ENCODE data around the gene SEMA6D.

The SEMA6D gene

DNA sequence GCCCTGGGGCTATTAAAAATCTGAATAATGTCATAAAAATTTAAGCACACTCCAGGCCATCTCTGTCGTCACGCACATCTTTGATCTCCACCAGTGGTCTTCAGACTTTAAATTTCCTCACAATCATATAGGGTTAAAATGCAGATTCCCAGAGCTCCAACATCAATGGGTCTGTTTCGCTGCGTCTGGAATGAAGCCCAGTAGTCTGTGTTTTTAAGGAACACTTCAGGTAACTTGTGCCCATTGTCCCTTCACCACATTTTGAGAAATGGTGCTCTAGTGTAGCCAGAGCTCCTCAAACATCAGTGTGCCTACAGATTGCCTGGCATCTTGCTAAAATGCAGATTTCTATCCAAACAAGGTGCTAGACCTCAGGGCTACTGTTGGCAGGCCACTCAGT is 9.8 kb downstream of the SEMA6D start:
- Histone ChIP-seq H3K9me3 (replicated peaks; ENCODE audit: insufficient read depth, low read length) (no peaks in the 10 kb centered on the region), H3K4me1 (ENCODE audit: low read length) (no peaks in the 10 kb centered on the region), H3F3A (ENCODE audit: insufficient read depth, low read length) (no peaks in the 10 kb centered on the region), H3K36me3 (replicated peaks; ENCODE audit: insufficient read depth, low read length) (no peaks in the 10 kb centered on the region), H3K79me2 (ENCODE audit: low read length) (no peaks in the 10 kb centered on the region), H2AFZ (ENCODE audit: low read length) (no peak overlapping the region), H3K9ac (ENCODE audit: low read length) (no peak overlapping the region), H4K20me1 (ENCODE audit: insufficient read depth, low read length) (no peaks in the 10 kb centered on the region), H3K4me2 (ENCODE audit: low read depth, low read length) (no peak overlapping the region), H3K9me2 (replicated peaks; ENCODE audit: insufficient read depth, low read length) (no peaks in the 10 kb centered on the region; the same call in 1 of the 2 replicates), H3K27ac (ENCODE audit: low read length) (no peak overlapping the region), H3K4me3 (ENCODE audit: low read length) (no peak overlapping the region), H3K27me3 (replicated peaks; ENCODE audit: insufficient read depth, low read length) (no peaks in the 10 kb centered on the region)
- DNase-seq = no peak
- TF ChIP-seq, protein P1, sequence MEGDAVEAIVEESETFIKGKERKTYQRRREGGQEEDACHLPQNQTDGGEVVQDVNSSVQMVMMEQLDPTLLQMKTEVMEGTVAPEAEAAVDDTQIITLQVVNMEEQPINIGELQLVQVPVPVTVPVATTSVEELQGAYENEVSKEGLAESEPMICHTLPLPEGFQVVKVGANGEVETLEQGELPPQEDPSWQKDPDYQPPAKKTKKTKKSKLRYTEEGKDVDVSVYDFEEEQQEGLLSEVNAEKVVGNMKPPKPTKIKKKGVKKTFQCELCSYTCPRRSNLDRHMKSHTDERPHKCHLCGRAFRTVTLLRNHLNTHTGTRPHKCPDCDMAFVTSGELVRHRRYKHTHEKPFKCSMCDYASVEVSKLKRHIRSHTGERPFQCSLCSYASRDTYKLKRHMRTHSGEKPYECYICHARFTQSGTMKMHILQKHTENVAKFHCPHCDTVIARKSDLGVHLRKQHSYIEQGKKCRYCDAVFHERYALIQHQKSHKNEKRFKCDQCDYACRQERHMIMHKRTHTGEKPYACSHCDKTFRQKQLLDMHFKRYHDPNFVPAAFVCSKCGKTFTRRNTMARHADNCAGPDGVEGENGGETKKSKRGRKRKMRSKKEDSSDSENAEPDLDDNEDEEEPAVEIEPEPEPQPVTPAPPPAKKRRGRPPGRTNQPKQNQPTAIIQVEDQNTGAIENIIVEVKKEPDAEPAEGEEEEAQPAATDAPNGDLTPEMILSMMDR (IDR thresholded peaks at IDR 0.05; ENCODE audit: low read length) = no peak
- no peak for TF ChIP-seq EZH2phosphoT487 (IDR thresholded peaks at IDR 0.05; ENCODE audit: low read length)
- no peak for TF ChIP-seq EZH2 (optimal IDR thresholded peaks at IDR 0.05; ENCODE audit: low read depth, low read length)

- Histone ChIP-seq H3K9ac (ENCODE audit: low read length) (no peak overlapping the region), H3K36me3 (replicated peaks; ENCODE audit: insufficient read depth, low read length) (no peaks in the 10 kb centered on the region), H3K27me3 (replicated peaks; ENCODE audit: insufficient read depth, low read length) (no peaks in the 10 kb centered on the region), H3K9me2 (replicated peaks; ENCODE audit: insufficient read depth, low read length) (no peaks in the 10 kb centered on the region; the same call in 1 of the 2 replicates), H3K79me2 (ENCODE audit: low read length) (no peaks in the 10 kb centered on the region), H3K4me1 (ENCODE audit: low read length) (no peaks in the 10 kb centered on the region), H3K9me3 (replicated peaks; ENCODE audit: insufficient read depth, low read length) (no peaks in the 10 kb centered on the region), H2AFZ (ENCODE audit: low read length) (no peak overlapping the region), H3K4me2 (ENCODE audit: low read depth, low read length) (no peak overlapping the region), H3F3A (ENCODE audit: insufficient read depth, low read length) (no peaks in the 10 kb centered on the region), H4K20me1 (ENCODE audit: insufficient read depth, low read length) (no peaks in the 10 kb centered on the region), H3K27ac (ENCODE audit: low read length) (no peak overlapping the region), H3K4me3 (ENCODE audit: low read length) (no peak overlapping the region)
- TF ChIP-seq EZH2phosphoT487 (IDR thresholded peaks at IDR 0.05; ENCODE audit: low read length) (no peak), EZH2 (optimal IDR thresholded peaks at IDR 0.05; ENCODE audit: low read depth, low read length) (no peak)
- TF ChIP-seq, protein P1 (IDR thresholded peaks at IDR 0.05; ENCODE audit: low read length) = no peak
- DNase-seq = no peak
Observed at GRCh38 chr15:47727676-47728075, 10.4 kb downstream of the SEMA6D start.

GRCh38 chr15:47728426-47728825 is 11.1 kb downstream of the SEMA6D start:
- no peaks in the 10 kb centered on the region for H3K4me1 ChIP-seq (ENCODE audit: low read length)
- no peak for DNase-seq
- no peaks in the 10 kb centered on the region for H3F3A ChIP-seq (ENCODE audit: insufficient read depth, low read length)
- no peak overlapping the region for H3K27ac ChIP-seq (ENCODE audit: low read length)
- H2AFZ ChIP-seq (ENCODE audit: low read length) = no peak overlapping the region
- no peaks in the 10 kb centered on the region for H3K9me2 ChIP-seq (replicated peaks; ENCODE audit: insufficient read depth, low read length)
- no peaks in the 10 kb centered on the region for H3K36me3 ChIP-seq (replicated peaks; ENCODE audit: insufficient read depth, low read length)
- H3K79me2 ChIP-seq (ENCODE audit: low read length) = no peaks in the 10 kb centered on the region
- no peaks in the 10 kb centered on the region for H3K27me3 ChIP-seq (replicated peaks; ENCODE audit: insufficient read depth, low read length)
- H3K4me2 ChIP-seq (ENCODE audit: low read depth, low read length) = no peak overlapping the region
- H3K9ac ChIP-seq (ENCODE audit: low read length) = no peak overlapping the region
- no peaks in the 10 kb centered on the region for H4K20me1 ChIP-seq (ENCODE audit: insufficient read depth, low read length)
- TF ChIP-seq, protein P1 (IDR thresholded peaks at IDR 0.05; ENCODE audit: low read length) = no peak
- TF ChIP-seq EZH2phosphoT487 (IDR thresholded peaks at IDR 0.05; ENCODE audit: low read length) = no peak
- no peak for TF ChIP-seq EZH2 (optimal IDR thresholded peaks at IDR 0.05; ENCODE audit: low read depth, low read length)
- H3K4me3 ChIP-seq (ENCODE audit: low read length) = no peak overlapping the region
- H3K9me3 ChIP-seq (replicated peaks; ENCODE audit: insufficient read depth, low read length) = no peaks in the 10 kb centered on the region

Data from MM.1S (cell line).